GM21529 (cell line): ENCODE results near the gene ZNF791.
"Not testable (repeated sequence)": the region's sequence is repeated elsewhere in the genome, so short reads cannot be mapped to it uniquely, and the experiment has no call there.

Source experiments
- ATAC-seq: cut with Tn5 transposase; IDR thresholded peaks from one replicate; pipeline ENCODE4 v1.9.1; 2021; ENCODE audit not compliant: unreplicated experiment

The ZNF791 gene

DNA sequence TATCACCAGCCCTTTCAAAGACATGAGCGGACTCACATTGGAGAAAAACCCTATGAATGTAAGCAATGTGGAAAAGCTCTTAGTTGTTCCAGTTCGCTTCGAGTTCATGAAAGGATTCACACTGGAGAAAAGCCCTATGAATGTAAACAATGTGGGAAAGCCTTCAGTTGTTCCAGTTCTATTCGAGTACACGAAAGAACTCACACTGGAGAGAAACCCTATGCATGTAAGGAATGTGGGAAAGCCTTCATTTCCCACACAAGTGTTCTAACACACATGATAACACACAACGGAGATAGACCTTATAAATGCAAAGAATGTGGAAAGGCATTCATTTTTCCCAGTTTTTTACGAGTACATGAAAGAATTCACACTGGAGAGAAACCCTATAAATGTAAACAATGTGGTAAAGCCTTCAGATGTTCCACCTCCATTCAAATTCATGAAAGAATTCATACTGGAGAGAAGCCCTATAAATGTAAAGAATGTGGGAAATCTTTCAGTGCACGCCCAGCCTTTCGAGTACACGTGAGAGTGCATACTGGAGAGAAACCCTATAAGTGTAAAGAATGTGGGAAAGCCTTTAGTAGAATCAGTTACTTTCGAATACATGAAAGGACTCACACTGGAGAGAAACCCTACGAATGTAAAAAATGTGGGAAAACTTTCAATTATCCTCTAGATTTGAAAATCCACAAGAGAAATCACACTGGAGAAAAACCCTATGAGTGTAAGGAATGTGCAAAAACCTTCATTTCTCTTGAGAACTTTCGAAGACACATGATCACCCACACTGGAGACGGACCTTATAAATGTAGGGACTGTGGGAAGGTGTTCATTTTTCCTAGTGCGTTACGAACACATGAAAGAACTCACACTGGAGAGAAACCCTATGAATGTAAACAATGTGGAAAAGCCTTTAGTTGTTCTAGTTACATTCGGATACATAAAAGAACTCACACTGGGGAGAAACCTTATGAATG lies 17.6 kb downstream of the ZNF791 start:
- no peak for ATAC-seq

DNA sequence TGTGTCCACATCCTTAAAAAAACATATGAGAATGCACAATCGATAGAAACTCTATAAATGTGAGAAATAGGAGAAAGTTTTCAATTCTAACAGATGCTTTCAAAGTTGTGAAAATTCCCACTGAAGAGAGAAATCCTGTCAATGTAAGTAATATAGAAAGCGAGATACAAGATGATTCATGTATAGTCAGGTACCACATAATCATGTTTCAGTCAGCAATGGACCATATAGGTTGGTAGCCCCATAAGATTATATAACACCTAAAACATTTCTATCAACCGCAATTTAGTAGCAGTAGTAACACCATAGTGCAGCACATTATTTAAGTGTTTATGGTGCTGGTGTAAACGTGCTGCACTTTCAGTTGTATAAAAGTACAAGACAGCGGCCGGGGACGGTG lies 18.5 kb downstream of the ZNF791 start:
- ATAC-seq: no peak

GRCh38 chr19:12636631-12637030 lies 25.9 kb downstream of the ZNF791 start:
- ATAC-seq: no peak

DNA sequence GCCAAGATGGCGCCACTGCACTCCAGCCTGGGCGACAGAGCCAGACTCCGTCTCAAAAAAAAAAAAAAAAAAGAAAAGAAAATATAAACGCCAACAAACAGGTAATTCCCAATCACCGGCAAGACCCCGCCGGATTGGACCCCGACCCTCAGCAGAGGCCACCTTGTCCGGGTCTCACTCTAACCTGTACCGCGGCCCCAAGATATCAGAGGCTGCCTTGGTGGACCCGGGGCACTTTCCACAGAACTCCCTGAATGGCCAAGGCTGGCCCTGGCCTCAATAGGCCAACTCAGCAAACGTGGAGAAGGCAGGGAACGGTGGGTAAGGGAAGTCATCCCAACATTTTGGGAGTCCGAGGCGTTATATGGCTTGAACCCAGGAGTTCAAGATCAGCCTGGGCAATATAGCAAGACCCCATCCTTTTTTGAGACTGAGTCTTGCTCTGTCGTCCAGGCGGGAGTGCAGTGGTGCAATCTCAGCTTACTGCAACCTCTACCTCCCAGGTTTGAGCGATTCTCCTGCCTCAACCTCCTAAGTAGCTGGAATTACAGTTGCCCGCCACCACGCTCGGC lies 28.0 kb downstream of the ZNF791 start:
- no peak for ATAC-seq

DNA sequence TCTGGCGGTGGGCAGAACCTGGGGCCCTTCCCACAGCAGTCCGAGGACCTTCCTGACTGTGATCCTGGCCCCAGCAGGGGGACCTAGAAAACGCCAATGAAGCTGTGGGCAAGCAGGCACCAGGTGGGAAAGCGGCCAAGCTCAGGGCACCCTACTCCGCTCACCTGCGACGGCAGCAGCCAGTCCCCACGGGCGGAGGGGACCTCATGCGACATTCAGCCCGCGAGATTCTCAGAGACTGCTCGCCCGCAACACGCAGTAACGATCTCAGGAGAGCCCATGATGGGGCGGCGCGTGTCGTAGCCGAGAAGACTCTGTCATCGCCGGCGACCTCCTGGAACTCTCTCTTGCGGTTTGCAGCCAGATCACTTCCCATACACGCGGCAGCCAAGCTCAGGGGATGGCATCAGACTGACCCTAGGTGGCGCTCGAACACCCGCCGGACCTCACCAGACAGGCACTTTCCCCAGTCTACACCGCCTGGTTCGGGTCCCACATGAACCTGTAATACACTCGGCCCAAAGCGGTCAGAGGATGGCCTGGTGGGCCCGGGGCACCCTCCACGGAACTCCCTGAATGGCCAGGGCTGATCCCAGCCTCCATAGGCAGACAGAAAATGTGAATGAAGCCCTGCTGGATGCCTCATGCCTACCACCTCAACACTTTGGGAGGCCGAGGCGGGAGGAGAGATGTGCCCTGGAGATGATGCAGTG lies 29.3 kb downstream of the ZNF791 start:
- ATAC-seq: no peak

- no peak for ATAC-seq
Observed at GRCh38 chr19:12641456-12641855, 30.7 kb downstream of the ZNF791 start.

DNA sequence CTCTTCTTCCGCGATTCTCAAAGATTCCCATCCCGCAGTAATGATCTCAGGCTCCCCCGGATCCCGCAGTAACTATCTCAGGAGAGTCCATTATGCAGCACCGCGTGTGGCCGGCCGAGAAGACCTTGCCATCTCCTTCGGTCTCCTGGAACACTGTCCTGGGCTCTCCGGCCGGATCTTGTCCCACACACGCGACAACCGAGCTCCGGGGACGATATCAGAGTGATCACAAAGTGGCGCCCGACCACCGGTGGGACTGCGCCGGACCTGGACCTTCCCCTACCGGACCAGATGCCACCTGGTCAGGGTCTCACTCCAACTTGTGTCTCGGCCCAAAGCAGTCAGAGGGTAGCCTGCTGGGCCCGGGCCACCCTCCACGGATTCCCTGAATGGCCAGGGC lies 31.8 kb downstream of the ZNF791 start:
- no peak for ATAC-seq

GRCh38 chr19:12643716-12644115 lies 33.0 kb downstream of the ZNF791 start:
- ATAC-seq: not testable (repeated sequence)

GRCh38 chr19:12646551-12646950 lies 35.8 kb downstream of the ZNF791 start:
- ATAC-seq: no peak

DNA sequence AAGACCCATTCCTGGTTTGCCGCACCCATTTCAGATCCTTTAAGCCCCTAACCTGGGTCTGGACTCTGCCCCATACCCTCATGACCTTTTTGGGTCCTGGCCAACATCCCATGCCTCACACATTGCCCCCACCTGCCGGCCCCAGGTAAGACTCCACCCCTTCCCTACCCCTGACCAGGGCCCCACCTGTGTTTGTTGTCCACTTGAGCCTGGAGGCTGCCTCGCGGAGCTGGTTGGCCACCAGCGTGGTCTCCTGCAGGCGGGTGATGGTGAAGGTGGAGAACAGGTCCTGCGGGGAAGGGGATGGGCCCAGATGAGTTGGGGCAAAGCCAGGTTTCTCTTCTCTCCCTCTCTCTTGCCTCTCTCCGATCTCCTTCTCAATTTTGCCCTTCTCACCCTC lies 36.3 kb downstream of the ZNF791 start:
- no peak for ATAC-seq

- no peak for ATAC-seq
Observed at GRCh38 chr19:12647490-12648071, 36.9 kb downstream of the ZNF791 start.

- no peak for ATAC-seq
Observed at GRCh38 chr19:12648088-12648487, 37.4 kb downstream of the ZNF791 start.

DNA sequence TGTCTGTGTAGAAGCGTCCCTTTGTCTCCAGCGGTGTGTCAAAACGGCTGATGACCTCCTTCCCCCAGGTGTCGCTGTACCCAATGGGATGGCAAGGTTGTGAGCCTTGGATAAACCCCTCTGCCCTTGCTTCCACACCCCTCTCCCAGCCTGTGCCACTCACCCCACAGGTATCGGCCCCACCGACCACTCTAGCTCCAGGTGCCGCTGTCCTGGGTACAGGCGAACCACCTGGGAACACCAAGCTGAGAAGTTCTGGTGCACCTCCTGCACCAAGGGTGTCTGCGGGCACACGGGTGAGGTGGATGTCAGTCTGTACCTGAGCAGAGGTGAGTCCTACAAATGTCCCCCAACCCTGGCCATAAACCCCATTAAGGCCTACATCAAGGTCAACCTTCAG lies 39.2 kb downstream of the ZNF791 start:
- no peak for ATAC-seq

GRCh38 chr19:12652219-12652618 lies 41.5 kb downstream of the ZNF791 start:
- ATAC-seq: no peak

- ATAC-seq: no peak
Observed at GRCh38 chr19:12655546-12655945, 44.8 kb downstream of the ZNF791 start.

DNA sequence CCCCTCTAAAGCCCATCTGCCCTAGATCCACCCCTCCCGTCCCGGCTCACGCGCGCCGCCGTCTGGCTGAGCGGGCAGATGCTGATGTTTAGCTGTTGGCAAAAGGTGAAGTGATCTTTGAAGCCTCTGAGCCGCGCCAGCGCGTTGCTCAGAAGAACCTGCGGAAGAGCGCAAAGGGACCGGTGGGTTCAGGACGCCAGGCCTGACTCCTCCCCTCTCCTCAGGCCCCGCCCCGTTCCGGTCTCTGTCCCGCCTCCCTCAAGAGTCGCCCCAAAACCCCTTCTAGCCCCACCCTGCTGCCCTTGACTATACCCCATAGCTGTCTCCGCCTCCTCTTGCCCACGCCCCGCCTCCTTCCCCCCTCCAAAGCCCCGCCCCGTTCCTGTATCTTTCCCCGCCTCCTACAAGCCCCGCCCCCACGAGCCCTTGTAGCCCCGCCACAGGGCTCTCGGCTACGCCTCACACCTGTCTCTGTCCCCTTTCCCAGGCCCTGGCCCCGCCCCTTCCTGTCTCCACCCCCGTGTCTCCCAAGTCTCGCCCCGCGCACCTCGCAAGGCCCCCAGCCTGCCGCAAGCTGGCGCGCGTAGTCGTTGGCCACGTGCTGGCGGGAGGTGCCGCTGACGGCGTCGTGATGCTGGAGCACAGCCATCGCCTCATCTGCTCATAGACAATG lies 46.3 kb downstream of the ZNF791 start:
- no peak for ATAC-seq

GRCh38 chr19:12657966-12658365 lies 47.2 kb downstream of the ZNF791 start:
- no peak for ATAC-seq

DNA sequence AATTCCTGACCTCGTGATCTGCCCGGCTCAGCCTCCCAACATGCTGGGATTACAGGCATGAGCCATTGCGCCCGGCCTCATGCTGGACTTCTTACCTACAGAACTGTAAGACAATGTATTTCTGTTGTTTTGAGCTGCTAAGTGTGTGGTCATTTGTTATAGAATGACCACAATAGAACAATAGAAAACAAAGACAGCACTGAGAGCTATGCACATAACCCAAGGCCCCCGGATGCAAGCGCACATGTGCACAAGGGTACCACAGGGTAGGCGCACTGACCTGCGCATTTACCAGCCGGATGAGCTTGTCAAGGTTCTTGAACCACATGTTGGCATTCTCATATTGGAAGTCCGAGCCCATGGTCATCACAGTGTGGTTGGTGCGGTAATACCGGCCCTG lies 50.3 kb downstream of the ZNF791 start:
- no peak for ATAC-seq

DNA sequence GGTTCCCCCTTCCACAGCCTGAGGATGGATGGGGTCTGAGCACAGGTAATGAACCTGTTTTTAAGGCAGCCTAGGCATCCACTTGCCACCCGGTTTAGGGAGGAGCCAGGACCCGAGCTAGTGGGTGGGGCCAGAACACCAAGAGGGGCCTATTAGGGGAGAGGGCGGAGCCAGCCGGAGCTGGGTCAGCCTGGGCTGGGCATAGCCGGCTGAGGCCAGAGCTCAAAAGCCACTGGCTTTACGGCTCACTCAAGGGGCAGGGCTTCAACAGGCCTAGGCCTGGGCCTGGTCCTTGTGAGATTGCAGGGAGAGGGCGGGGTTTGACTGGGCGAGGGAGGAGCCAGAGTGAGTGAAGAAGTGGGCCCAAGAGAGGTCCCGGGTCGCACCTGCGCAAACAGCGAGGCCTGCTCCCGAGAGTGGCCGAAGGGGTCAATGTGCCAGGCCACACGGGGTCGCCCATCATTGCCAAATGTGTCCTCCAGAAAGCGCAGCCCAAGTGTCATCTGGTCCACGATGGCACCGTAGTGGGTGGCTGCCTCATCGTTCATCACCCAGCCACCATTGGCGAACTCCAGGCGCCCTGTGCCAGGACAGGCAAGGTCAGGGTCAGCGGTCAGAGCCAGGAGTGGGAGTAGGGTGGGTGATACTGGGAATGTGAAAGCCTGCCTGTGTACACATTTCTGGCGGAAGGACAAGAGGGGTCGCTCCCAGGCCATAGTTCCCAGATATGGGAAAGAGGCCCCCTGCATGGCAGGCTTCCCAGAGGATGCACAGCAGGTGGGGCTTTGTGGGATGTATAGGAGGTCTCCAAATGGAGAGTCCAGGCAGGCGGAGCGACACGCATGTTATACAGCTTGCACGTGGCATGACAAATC lies 53.9 kb downstream of the ZNF791 start:
- no peak for ATAC-seq

GRCh38 chr19:12665281-12665573 lies 54.5 kb downstream of the ZNF791 start:
- ATAC-seq: no peak
